Motor neuron (in vitro differentiated cells): ENCODE results near the gene PTPRM. TPM values are rescaled to one million over a fixed set of nuclear protein-coding genes. Genes with fewer than 3 reads are reported as not detected.

Source experiments
- ATAC-seq, 8 experiments: fragments of 200-7000 bp; cut with Tn5 transposase; replicated peaks in 6 of 8; 2 replicates each; pipeline ENCODE4 v1.8.0; 2021; ENCODE audit warnings: mild to moderate bottlenecking in 8 of 8, moderate library complexity in 8 of 8
- H3K27ac ChIP-seq, 2 donors: fragments of 250-450 bp; sonication (Bioruptor Pico); 2 replicates each; pipeline ENCODE4 v1.9.0; 2021; ENCODE audit warnings: antibody characterized with exemption in 2 of 2, mild to moderate bottlenecking in 2 of 2, moderate library complexity in 1 of 2
- H3K4me1 ChIP-seq, 2 donors: fragments of 250-450 bp; sonication (Bioruptor Pico); replicated peaks in 1 of 2; 2 replicates each; pipeline ENCODE4 v1.6.1; 2021; ENCODE audit warnings: antibody characterized with exemption in 2 of 2, mild to moderate bottlenecking in 2 of 2, moderate library complexity in 1 of 2
- H3K4me3 ChIP-seq, 5 donors: fragments of 250-450 bp; sonication (Bioruptor Pico); 2 replicates each; pipeline ENCODE4 v1.9.0; 2021; ENCODE audit warnings: antibody characterized with exemption in 5 of 5, mild to moderate bottlenecking in 5 of 5, moderate library complexity in 4 of 5
- WGBS, 10 experiments: fragments of 450-650 bp; shearing (Covaris generic); methylation state at CpG; one replicate each; pipeline ENCODE4 v1.0.0; 2022; 5-methylcytosine and 5-hydroxymethylcytosine counted together
- in situ Hi-C, 9 experiments: fragments of 400-800 bp; cut with MboI; loops; one replicate each; pipeline ENCODE4 v1.15.0; 2021; ENCODE audit warnings: low sequenced_read_pairs in 9 of 9, low pct_unique_long_range_greater_than_20kb in 2 of 9; ENCODE audit not compliant: unreplicated experiment in 9 of 9
- total RNA-seq, 8 experiments: library from RNA; unstranded; fragments of 300-600 nt; gene quantifications; 2 replicates each; pipeline versions ENCODE4 v1.2.3 to v1.2.4, GENCODE V29; 2022

Gene PTPRM
- total RNA-seq, 8 experiments from 2014 or later, result 12.9 to 106 (median 66.9) TPM

- Histone ChIP-seq H3K4me3 (no peak overlapping the region), H3K27ac (no peak overlapping the region), H3K4me1 (peaks cover 3 to 5% of the 10 kb centered on the region in 2 donors)
- ATAC-seq, result peak in 1 of 8 experiments; percentile 9
- WGBS, 10 experiments, result 86 to 100% (median 98%) methylated on average over 1 to 2 of the region's 2 CpGs; no CpG with 5 or more reads in 6 of the 10 experiments
- in situ Hi-C loops, result no loop called here
Measured at GRCh38 chr18:7605705-7606104, 38.6 kb downstream of the PTPRM start.

GRCh38 chr18:7607540-7608173 lies 40.5 kb downstream of the PTPRM start:
- Histone ChIP-seq H3K4me1 (peaks cover 3 to 5% of the 10 kb centered on the region in 2 donors), H3K27ac (no peak overlapping the region), H3K4me3 (no peak overlapping the region)
- 80 to 100% (median 84%) methylated on average over 1 to 11 of the region's 12 CpGs; no CpG with 5 or more reads in 1 of the 10 experiments for WGBS, 10 experiments
- in situ Hi-C loops, result no loop called here
- no peak for ATAC-seq

- Histone ChIP-seq H3K4me1 (peaks cover 3 to 5% of the 10 kb centered on the region in 2 donors), H3K27ac (no peak overlapping the region), H3K4me3 (no peak overlapping the region)
- in situ Hi-C loops, result no loop called here
- no peak for ATAC-seq
- WGBS, 10 experiments, result 20 to 100% (median 80%) methylated on average over 1 of the region's 1 CpG; no CpG with 5 or more reads in 1 of the 10 experiments
Measured at GRCh38 chr18:7608174-7608550, 41.0 kb downstream of the PTPRM start.

- Histone ChIP-seq H3K4me3 (no peak overlapping the region), H3K4me1 (peaks cover under 1 to 2% of the 10 kb centered on the region in 2 donors), H3K27ac (no peak overlapping the region)
- WGBS, 10 experiments, result 7 to 70% (median 40%) methylated on average over 1 to 2 of the region's 2 CpGs; no CpG with 5 or more reads in 5 of the 10 experiments
- peak in 2 of 8 experiments; percentile 9 to 80 for ATAC-seq
- in situ Hi-C loops, result no loop called here
Measured at GRCh38 chr18:7608781-7609201, 41.7 kb downstream of the PTPRM start.

- H3K27ac ChIP-seq, result no peak overlapping the region
- H3K4me1 ChIP-seq, result no peaks in the 10 kb centered on the region
- 63 to 100% (median 100%) methylated on average over 1 of the region's 1 CpG; no CpG with 5 or more reads in 3 of the 10 experiments for WGBS, 10 experiments
- in situ Hi-C loops, result no loop called here
- H3K4me3 ChIP-seq, result no peak overlapping the region
- no peak for ATAC-seq
Measured at GRCh38 chr18:7609617-7610016, 42.5 kb downstream of the PTPRM start.

- no peak for ATAC-seq
- in situ Hi-C loops, result no loop called here
- Histone ChIP-seq H3K27ac (no peak overlapping the region), H3K4me3 (no peak overlapping the region), H3K4me1 (peaks cover 0 to 8% of the 10 kb centered on the region in 2 donors)
- 80 to 100% (median 83%) methylated on average over 1 to 4 of the region's 4 CpGs; no CpG with 5 or more reads in 1 of the 10 experiments for WGBS, 10 experiments
Measured at GRCh38 chr18:7614042-7614441, 46.9 kb downstream of the PTPRM start.

GRCh38 chr18:7615840-7616239 lies 48.7 kb downstream of the PTPRM start:
- Histone ChIP-seq H3K27ac (no peak overlapping the region), H3K4me1 (peaks cover 0 to 11% of the 10 kb centered on the region in 2 donors), H3K4me3 (no peak overlapping the region)
- WGBS, 10 experiments, result 80 to 100% (median 95%) methylated on average over 1 to 4 of the region's 9 CpGs; no CpG with 5 or more reads in 4 of the 10 experiments
- in situ Hi-C loops, result no loop called here
- no peak for ATAC-seq

GRCh38 chr18:7616661-7617060 lies 49.5 kb downstream of the PTPRM start:
- H3K4me3 ChIP-seq, result no peak overlapping the region
- 20 to 91% (median 81%) methylated on average over 1 to 3 of the region's 4 CpGs; no CpG with 5 or more reads in 4 of the 10 experiments for WGBS, 10 experiments
- H3K27ac ChIP-seq, result no peak overlapping the region
- ATAC-seq, result peak in 3 of 8 experiments; percentile 22 to 53 (median 41)
- peaks cover 0 to 11% of the 10 kb centered on the region in 2 donors for H3K4me1 ChIP-seq
- in situ Hi-C loops, result no loop called here

- ATAC-seq, result peak in 3 of 8 experiments; percentile 69 to 73 (median 69)
- Histone ChIP-seq H3K27ac (no peak overlapping the region), H3K4me1 (peaks cover 0 to 11% of the 10 kb centered on the region in 2 donors), H3K4me3 (no peak overlapping the region)
- in situ Hi-C loops, result no loop called here
- WGBS, 10 experiments, result 0 to 100% (median 77%) methylated on average over 1 to 7 of the region's 7 CpGs
Measured at GRCh38 chr18:7617738-7618422, 50.8 kb downstream of the PTPRM start.

GRCh38 chr18:7618891-7619442 lies 51.9 kb downstream of the PTPRM start:
- 27 to 100% (median 59%) methylated on average over 1 to 3 of the region's 3 CpGs for WGBS, 10 experiments
- peak in 3 of 8 experiments; percentile 16 to 53 (median 23) for ATAC-seq

GRCh38 chr18:7619676-7620075 lies 52.6 kb downstream of the PTPRM start:
- in situ Hi-C loops, result no loop called here
- Histone ChIP-seq H3K4me3 (no peak overlapping the region), H3K27ac (no peak overlapping the region), H3K4me1 (peaks cover 0 to 11% of the 10 kb centered on the region in 2 donors)
- 33 to 100% (median 89%) methylated on average over 1 to 7 of the region's 7 CpGs; no CpG with 5 or more reads in 3 of the 10 experiments for WGBS, 10 experiments
- ATAC-seq, result peak in 2 of 8 experiments; percentile 18 to 36

More at GRCh38 chr18:7618891-7619442, 51.9 kb downstream of the PTPRM start:
- Histone ChIP-seq H3K27ac (no peak overlapping the region), H3K4me3 (no peak overlapping the region), H3K4me1 (peaks cover 0 to 11% of the 10 kb centered on the region in 2 donors)
- in situ Hi-C loops, result no loop called here

GRCh38 chr18:7622721-7623120 lies 55.6 kb downstream of the PTPRM start:
- H3K27ac ChIP-seq, result no peak overlapping the region
- ATAC-seq, result no peak
- in situ Hi-C loops, result no loop called here
- H3K4me1 ChIP-seq, result peaks cover 0 to 11% of the 10 kb centered on the region in 2 donors
- H3K4me3 ChIP-seq, result no peak overlapping the region

- ATAC-seq, result peak in 1 of 8 experiments; percentile 60
- 88 to 100% (median 100%) methylated on average over 1 of the region's 1 CpG; no CpG with 5 or more reads in 7 of the 10 experiments for WGBS, 10 experiments
- in situ Hi-C loops, result no loop called here
- Histone ChIP-seq H3K27ac (no peak overlapping the region), H3K4me3 (no peak overlapping the region), H3K4me1 (peaks cover 0 to 7% of the 10 kb centered on the region in 2 donors)
Measured at GRCh38 chr18:7623681-7624080, 56.6 kb downstream of the PTPRM start.
